ENCODE measurements around the gene RAB6A.
"Not testable (repeated sequence)": the region's sequence is repeated elsewhere in the genome, so short reads cannot be mapped to it uniquely, and the experiment has no call there.

The RAB6A gene

GRCh38 chr11:73761403-73761945 is 600 bp upstream of the RAB6A start:
- DNase-seq: no peak

GRCh38 chr11:73760135-73760678 is 667 bp downstream of the RAB6A start:
- DNase-seq: no peak

GRCh38 chr11:73759610-73760134 is 1.2 kb downstream of the RAB6A start:
- DNase-seq: no peak

- no peak for DNase-seq
These were observed 2.4 kb downstream of the RAB6A start for GRCh38 chr11:73758451-73758850.

GRCh38 chr11:73757598-73757997 is 3.3 kb downstream of the RAB6A start:
- no peak for DNase-seq

- DNase-seq: no peak
These were observed 5.2 kb downstream of the RAB6A start for GRCh38 chr11:73755670-73756069.

- no peak for DNase-seq
These were observed 6.9 kb downstream of the RAB6A start for GRCh38 chr11:73753938-73754337.

- no peak for DNase-seq
These were observed 8.0 kb downstream of the RAB6A start for GRCh38 chr11:73752903-73753302.

GRCh38 chr11:73752216-73752867 is 8.5 kb downstream of the RAB6A start:
- DNase-seq: no peak

GRCh38 chr11:73750862-73751261 is 10.0 kb downstream of the RAB6A start:
- DNase-seq: not testable (repeated sequence)

- DNase-seq: no peak
These were observed 10.6 kb downstream of the RAB6A start for GRCh38 chr11:73750228-73750627.

GRCh38 chr11:73749118-73749517 is 11.8 kb downstream of the RAB6A start:
- no peak for DNase-seq

- no peak for DNase-seq
These were observed 12.6 kb downstream of the RAB6A start for GRCh38 chr11:73748300-73748699.

- DNase-seq: no peak
These were observed 13.1 kb downstream of the RAB6A start for GRCh38 chr11:73747762-73748161.

GRCh38 chr11:73746701-73747100 is 14.2 kb downstream of the RAB6A start:
- DNase-seq: no peak

- no peak for DNase-seq
These were observed 17.8 kb downstream of the RAB6A start for GRCh38 chr11:73743045-73743444.

- not testable (repeated sequence) for DNase-seq
These were observed 24.9 kb downstream of the RAB6A start for GRCh38 chr11:73735959-73736358.

- DNase-seq: no peak
These were observed 25.9 kb downstream of the RAB6A start for GRCh38 chr11:73734993-73735392.

- DNase-seq: not testable (repeated sequence)
These were observed 26.9 kb downstream of the RAB6A start for GRCh38 chr11:73734011-73734410.

GRCh38 chr11:73732936-73733335 is 27.9 kb downstream of the RAB6A start:
- not testable (repeated sequence) for DNase-seq

GRCh38 chr11:73729594-73730206 is 31.2 kb downstream of the RAB6A start:
- DNase-seq: no peak

GRCh38 chr11:73728000-73728399 is 32.9 kb downstream of the RAB6A start:
- DNase-seq: no peak

- DNase-seq: no peak
These were observed 34.0 kb downstream of the RAB6A start for GRCh38 chr11:73726825-73727224.

GRCh38 chr11:73717136-73717535 is 43.7 kb downstream of the RAB6A start:
- no peak for DNase-seq
